ENCODE measurements around the gene NPW.

Gene NPW

DNA sequence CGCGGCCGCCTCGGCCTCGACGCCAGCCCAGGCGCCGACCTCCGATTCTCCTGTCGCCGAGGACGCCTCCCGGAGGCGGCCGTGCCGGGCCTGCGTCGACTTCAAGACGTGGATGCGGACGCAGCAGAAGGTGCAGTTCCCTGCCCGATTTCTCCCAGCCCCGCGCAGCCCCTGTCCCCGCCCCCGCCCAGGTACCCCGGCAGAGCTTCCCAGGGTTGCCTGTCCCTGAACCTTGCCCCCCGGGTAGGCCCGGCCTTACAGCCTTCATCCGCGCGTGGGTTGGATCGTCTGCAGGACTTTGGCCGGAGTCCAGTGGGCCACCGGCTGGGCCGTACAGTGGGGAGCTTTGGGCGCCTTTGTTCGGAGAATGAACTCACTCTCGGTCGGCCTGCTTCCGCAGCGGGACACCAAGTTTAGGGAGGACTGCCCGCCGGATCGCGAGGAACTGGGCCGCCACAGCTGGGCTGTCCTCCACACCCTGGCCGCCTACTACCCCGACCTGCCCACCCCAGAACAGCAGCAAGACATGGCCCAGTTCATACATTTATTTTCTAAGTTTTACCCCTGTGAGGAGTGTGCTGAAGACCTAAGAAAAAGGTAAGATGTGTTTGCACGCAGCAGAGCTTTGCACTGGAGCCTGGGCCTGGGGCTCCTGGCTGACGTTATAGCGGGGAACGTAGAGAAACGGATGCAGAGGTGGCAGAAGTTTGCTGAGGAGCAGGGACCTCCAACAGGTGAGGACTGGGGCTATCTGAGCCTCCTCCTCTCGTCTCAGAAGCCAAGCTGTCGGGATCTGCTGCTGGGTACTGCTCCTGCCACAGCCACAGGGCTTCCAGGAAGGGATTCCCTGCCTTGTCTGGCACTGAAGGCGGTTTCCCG is 35.0 kb upstream of the NPW start:
- no peak for DNase-seq

DNA sequence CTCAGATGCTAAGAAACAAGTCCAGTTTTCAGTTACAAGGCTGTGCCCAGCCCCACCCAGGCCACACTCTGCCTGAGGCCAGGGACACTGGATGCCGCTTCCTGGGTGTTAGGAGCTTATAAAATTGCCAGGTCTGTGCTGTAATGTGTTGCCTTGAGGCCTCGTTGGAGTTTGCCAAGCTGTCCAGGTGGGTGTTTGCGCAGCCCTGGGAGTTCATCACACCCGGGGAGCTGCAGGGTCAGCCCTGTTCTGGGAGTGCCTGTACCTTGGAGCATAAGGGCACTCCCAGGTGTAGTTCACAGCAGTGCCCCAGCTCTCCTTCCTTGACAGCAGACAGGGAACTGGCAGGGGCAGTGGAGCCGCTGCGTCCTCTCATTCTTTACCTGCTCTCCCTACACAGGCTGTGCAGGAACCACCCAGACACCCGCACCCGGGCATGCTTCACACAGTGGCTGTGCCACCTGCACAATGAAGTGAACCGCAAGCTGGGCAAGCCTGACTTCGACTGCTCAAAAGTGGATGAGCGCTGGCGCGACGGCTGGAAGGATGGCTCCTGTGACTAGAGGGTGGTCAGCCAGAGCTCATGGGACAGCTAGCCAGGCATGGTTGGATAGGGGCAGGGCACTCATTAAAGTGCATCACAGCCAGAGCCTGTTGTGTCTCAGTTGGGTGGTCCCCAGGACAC is 34.0 kb upstream of the NPW start:
- no peak for DNase-seq

DNA sequence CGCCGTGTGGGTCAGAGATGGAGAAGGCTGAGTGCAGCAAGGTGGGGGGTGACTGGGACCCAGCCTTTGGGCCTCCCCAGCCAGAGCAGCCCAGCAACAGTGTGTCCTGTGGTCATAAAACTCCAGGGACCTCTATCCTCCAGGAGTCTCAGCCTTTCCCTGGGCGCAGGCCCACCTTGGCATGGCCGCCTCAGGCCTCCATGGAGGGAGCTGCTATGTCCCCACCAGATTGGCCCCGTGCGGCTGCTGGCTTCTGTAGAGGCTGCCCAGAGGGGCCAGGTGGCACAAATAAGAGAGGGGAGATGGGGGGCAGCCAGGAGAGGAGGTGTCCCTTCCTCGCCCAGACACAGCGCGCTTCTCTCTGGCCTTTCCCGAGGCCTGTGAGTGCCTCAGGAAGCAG is 32.4 kb upstream of the NPW start:
- no peak for DNase-seq

DNA sequence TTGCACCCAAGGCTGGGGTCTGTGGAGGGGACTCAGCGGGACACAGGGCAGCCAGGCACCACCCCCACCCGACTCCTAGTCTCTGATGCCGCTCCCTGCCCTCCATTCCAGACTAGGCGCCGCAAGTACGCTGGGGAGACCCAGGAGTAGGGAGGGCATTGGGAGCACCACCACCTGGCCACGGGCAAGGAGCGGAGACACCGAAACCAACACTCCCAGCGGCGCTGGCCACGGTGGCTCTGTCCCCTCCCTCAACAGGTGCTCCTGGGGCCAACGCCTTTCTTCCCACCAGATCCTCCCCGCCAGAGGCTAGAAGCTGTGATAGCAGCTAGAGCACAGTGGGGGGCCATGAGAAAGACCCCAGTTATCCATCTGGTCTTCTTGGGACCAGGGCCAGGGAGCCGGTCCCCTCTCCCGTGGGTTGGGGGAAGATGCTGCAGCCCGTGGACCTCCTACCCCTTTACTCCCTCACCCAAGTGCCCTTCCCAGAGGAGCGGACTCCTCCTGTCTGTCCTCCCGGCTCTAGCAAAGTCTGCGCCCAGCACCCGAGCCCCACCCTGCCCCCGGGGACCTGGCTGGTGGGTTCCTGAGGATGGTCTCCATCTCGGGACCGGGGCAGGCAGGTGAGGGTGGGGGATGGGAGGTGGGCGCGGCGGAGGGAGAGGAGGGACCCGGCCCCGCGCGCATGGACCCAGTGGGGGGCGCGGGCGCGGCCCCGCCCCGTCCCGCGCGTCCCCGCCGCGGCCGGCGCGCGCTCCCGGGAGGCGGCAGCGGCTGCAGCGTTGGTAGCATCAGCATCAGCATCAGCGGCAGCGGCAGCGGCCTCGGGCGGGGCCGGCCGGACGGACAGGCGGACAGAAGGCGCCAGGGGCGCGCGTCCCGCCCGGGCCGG is 30.1 kb upstream of the NPW start, which contains the start of gene SYNGR3:
TSS of gene SYNGR3 (plus strand) at position 762 of the 892 bp plus-strand sequence. CDS start 133 bp downstream, outside the sequence.
- no peak for DNase-seq

DNA sequence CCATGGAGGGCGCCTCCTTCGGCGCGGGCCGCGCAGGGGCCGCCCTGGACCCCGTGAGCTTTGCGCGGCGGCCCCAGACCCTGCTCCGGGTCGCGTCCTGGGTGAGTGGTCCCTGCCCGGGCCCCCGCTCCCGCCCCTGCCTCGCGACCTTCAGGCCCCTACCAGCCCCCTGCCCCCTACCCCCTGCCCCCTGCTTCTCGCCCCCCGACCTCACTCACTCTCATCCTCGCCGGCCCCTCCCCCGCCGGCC is 29.6 kb upstream of the NPW start:
- no peak for DNase-seq

DNA sequence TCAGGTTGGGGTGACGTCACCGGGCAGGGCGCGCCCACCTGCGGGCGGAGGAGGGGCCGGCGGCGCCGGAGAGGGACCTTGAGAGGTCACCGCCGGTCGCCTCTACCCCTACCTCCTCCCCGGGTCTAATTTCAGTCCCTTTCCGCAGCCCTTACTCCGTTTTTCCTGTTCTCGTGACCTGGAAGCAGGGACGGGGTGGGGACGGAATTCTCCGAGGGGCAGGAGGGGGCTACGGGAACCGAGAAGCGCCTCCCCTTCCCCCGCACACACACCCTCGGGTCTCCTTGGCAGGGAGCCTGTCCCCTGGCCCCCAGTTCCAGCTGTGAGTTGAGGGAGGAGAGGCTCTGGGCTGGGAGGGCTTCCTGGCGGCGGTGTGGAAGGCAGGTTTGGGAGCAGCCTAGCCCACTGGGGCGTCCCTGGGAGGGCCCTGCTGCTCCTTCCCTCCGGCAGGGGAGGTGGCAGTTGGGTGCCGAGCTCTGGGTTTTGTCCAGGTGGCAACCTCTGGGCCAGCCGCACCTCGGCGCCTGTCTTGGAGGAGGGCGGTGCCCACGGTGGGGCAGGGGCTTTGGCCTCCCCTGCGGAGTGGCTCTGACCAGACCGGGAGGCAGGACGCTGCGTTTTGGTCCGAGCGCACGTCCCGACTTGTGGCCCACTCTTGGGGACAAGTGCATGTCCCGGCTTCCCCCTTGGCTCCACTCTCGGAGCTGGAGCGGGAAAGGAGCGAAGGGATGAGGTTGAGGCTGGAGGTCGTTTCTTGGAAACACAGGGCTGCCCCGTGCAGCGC is 29.0 kb upstream of the NPW start:
- DNase-seq = no peak

DNA sequence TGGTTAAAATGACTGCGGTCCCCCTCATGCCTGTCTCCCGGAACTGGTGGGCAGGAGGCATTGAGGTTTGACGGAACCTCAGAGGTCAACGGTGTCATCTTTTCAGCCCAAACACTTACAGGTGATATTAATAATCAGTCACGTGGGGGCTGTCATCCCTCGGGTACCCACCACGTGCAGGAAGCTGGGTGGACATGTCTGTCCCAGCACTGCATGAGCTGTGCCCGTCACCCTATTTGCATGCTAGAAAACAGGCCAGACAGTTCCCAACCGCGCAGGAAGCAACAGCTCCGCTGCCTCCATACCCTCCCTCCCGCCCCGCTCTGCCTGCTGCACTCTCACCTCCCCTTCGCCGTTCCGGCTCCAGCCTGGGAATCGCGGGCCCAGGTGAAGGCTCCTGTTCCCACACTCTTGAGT is 28.4 kb upstream of the NPW start:
- peak; percentile 40 for DNase-seq

DNA sequence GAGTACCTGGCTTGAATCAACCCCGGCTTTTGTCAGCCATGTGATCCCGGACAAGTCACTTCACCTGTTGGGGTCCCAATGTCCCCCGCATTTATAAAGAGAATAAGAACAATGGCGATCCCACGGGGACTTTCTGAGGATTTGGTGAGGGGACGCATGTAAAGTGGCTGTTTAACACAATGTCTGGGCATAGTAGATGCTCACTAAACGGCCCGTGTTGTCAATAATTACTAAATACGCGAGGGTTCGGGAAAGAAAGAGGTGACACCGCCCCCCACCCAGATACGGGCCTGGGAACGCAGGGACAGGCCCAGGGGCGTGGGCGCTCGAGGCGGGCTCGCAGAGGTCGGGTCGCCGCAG is 28.0 kb upstream of the NPW start:
- DNase-seq = no peak

DNA sequence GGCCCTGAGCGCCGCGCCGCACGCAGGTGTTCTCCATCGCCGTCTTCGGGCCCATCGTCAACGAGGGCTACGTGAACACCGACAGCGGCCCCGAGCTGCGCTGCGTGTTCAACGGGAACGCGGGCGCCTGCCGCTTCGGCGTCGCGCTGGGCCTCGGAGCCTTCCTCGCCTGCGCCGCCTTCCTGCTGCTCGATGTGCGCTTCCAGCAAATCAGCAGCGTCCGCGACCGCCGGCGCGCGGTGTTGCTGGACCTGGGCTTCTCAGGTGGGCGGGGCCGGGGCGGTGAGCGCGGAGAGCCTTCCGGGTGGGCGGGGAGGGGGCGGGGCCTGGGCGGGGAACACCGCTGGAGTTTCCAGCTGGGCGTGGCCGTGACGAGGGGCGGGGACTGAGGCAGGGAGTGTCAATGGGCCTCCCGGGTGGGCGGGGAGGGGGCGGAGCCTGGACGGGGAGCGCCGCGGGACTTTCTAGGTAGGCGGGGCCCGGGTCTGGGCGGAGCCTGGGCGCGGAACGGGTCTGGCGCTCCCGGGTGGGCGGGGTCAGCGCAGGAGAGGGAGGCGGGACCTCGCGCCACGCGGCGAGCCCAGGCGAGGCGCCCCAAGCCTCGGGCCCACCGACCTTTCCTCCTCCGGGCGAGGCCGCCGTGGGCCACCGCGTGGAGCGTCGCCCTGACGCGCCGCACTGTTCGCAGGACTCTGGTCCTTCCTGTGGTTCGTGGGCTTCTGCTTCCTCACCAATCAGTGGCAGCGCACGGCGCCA is 27.5 kb upstream of the NPW start:
- peak; percentile 97 for DNase-seq

DNA sequence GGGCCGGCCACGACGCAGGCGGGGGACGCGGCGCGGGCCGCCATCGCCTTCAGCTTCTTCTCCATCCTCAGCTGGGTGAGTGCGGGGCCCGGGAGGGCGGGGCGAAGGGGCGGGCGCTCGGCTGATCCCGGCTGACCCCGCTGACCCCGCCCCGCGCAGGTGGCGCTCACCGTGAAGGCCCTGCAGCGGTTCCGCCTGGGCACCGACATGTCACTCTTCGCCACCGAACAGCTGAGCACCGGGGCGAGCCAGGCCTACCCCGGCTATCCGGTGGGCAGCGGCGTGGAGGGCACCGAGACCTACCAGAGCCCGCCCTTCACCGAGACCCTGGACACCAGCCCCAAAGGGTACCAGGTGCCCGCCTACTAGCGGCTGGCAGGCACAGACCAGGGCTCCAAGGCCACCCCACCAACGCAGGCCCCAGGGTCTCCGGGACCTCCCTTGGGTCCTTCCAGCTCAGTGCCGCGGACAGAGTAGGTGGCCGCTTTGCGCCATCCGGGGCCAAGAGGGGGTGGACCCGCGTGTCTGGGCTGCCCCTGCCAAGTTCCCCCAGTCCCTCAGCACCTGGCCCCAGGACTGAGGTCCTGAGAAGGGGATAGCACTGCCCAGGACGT is 26.8 kb upstream of the NPW start:
- no peak for DNase-seq

DNA sequence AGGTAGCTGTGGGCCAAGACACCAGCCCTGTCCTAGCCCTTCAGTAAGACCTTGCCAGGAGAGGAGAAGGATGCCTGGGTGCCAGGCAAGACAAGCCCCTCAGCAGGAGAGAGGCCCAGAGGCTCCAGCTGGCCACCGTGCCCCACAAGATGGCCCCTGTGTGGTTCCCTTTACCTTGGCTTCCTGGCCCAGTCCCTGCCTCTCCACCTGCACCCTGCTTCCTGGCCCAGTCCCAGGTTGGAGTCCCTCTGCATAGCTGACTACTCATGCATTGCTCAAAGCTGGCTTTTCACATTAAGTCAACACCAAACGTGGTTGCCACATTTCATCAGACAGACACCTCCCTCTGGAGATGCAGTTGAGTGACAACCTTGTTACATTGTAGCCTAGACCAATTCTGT is 25.9 kb upstream of the NPW start:
- DNase-seq = no peak

DNA sequence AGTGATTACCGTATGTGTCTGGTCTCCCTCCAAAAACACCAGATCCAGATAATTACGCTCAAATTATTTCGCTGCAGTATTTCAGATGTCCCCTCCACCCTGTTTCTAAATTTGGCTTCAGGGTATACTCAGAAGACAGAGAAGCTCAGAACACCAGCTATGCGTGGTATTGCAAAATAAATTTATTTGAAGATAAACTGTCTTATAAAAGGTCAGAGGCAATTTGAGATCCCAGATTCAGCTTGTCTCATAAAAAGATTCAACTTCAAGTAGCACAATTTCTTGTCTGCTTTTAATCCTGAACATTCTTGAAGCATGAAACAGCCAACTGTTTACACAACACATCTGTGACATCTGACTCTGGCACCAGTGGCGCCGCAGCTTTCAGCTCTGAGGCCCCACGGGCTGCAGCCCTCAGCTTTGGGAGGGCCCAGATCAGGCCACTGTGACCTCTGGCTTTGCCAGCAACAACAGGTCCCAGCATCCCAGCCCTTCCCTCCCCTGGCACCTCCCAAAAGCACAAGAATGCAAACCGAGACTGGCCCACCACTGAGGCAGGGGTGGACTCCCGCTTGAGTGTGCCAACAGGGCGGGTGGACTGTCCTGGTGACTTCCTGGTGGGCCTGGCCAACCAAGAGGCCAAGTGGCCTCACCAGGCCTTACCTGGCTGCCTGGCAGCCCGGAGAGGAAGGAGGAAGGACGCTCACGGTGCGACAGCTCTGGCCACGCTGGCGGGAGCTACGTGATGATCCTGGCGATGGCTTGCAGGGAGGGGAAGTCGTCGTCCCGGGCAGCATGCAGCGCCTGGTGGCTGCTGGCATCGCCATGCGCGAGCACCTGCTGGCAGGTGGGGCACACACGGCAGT is 21.9 kb upstream of the NPW start:
- no peak for DNase-seq

DNA sequence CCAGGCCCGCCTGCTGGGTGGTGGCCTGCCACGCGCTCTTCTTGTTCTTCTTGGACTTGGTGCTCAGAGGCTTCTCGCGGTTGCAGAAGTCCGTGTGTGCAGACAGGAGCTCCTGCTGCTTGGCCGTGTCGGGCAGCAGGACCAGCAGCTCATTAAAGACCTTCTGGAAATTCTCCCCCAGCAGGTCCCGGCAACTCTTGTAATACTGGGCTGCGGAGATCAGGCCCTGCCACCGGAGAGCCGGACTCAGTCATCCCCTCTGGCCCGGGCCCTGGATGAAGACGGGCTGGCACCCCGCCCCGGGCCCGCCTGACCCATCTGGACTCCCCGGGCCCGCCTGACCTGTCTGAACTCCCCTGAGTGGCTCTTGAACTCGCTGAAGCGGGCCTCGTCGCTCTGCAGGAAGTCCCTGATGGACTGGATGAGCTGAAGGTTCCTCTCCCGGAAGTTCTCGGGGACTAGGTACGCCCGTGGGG is 21.2 kb upstream of the NPW start:
- no peak for DNase-seq

DNA sequence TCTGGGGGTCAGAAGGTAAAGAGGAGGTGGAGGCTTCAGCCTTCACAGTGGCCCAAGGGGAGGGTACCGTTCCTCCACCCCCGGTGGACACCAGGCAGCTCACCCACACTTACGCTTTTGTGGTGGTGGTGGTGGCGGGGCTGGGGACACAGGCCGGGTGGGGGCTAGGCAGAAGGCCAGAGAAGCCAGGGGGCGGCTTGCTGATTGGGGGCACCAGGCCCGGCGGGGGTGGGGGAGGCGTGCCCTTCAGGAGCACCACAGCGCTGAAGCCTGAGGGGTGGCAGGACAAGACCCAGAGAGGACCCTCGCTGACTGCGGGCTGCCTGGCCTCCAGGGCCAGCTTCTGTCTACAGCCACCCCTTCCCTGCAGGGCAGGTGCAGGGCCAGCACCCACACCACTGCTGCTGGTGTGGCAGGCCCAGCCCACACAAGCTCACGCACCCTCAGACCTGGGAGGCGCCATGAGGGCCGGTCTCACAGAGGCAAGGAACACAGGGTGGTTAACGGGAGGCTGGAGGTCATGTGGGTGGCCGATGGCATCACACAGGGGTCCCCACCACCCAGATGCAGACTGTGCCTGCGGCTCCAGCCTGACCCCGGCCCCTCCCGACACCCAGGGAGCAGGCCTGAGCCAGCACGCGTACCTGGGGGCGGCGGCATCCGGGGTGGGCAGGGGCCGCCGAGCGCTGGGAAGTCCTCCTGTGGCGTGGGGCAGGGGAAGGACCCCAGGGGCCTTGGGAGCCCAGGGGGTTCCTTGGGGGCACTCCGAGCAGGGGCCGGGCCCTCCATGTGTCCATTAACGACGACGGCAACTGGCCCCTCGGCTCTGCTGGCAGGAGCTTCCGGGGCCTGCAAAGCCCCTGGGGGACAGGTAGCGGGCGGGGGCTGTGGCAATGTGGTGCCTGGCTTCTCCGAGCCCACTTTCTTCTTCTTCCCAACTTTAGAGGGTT is 20.5 kb upstream of the NPW start:
- DNase-seq = no peak

DNA sequence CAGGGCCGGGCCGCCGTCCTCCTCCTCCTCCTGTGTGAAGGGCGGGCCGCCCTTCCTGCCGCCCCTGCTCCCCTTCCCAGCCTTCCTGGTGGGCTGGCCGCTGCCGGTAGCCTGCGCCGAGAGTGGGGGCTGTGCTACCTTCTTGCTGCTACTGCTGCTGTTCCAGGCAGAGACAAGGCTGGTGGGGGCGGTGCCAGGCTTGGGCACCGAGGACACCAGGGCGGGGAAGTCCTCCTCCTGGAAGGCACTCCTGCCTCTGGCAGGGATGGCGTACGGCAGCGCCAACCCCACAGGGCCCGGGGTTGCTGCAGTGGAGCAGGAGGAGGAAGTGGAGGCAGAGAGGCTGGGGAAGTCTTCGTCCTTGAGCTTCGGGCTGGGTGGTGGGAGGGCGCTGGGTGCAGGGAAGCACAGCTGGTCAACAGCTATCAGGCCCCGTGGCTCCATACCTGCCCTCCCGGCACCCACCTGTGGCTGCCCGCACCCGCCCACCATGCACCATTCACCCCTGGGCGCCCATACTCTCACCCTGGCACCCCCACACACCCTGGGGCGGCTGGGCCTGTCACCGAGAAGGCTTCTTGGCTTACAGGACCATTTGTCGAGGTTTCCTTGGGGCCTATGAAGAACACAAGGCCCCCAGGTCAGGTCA is 19.6 kb upstream of the NPW start:
- DNase-seq = no peak

DNA sequence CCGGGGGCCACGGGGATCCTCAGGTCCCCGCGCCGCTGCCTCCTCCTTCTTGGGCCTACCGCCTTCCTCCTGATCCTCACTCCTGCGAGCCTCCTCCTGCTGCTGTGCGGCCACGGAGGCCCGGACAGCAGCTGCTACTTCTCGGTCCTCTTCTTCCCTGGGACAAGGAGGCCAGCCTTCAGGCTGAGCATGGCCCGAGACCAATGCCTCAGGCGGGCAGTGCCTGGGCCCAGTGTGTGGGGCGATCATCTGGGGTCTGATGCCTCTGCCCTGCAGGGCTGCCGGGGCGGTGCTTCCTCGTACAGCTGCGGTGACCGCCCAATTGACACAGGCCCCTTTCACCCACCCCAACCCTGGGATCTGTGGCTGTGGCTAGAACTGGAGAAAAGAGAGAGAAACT is 18.6 kb upstream of the NPW start:
- no peak for DNase-seq

DNA sequence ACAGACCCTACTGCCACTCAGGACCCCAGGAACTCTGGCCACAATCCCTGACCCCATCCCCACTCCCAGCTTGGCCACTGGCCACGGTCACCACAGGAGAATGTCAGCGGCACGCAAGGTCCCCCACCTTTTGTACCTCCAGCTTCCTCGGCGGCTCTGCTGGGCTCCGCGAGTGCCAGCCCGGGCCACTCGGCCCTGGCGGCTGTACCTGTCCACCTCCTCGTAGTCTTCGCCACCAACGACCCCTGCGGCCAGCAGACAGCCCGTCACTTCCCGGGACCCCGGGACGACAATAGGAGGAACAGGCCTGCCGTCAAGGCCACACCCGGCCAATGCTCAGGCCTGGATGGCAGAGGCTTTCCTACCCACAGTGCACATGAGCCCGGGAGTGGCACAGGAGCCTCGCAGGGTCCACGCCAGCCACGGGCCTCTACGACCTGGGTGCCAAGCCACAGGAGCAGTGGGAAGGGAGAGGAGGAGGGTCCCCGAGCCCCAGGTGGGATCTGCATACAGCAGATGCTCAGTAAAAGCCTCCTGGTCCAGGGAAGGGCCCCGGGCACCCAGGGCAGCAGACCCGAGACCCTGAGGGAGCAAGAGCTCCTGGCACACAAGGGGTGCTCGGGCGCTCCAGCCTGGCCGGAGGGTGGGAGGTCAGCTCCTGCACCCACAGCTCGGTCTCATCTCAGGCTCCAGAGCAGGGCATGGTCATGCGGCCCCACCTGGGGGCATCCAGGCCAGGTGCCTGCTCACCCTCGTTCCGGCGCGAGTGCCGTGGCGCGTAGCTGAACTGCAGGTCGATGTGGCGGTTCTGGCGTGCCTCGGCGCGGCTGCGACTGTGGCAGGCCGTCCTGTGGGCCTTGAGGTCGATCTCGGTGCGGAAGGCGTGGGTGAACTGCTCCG is 17.9 kb upstream of the NPW start:
- DNase-seq = no peak
